DMS 273 (cell line): ENCODE results near the gene MED26.
A peak's percentile ranks its signal among the peaks of the same experiment; 100 is the strongest.

Experiments
- DNase-seq: peaks from one replicate; lab custom pipeline; 2025; ENCODE audit not compliant: unreplicated experiment; lab: John Stamatoyannopoulos, UW

Gene MED26

GRCh38 chr19:16542045-16542909 lies 85.7 kb downstream of the MED26 start, which contains the start of gene CHERP:
Gene CHERP, minus strand, starts transcription at chr19:16542437. Its CDS starts 59 bp downstream, at chr19:16542378.
- DNase-seq, result peak; percentile 98

GRCh38 chr19:16541526-16542044 lies 86.4 kb downstream of the MED26 start:
- DNase-seq, result peak; percentile 60

GRCh38 chr19:16540948-16541347 lies 87.1 kb downstream of the MED26 start:
- no peak for DNase-seq

- DNase-seq, result no peak
Observed at GRCh38 chr19:16537111-16537510, 90.9 kb downstream of the MED26 start.

GRCh38 chr19:16536130-16536529 lies 91.9 kb downstream of the MED26 start:
- no peak for DNase-seq

- no peak for DNase-seq
Observed at GRCh38 chr19:16535381-16535780, 92.6 kb downstream of the MED26 start.

GRCh38 chr19:16532440-16533234 lies 95.4 kb downstream of the MED26 start:
- DNase-seq, result no peak

- DNase-seq, result no peak
Observed at GRCh38 chr19:16531380-16531669, 96.7 kb downstream of the MED26 start.

GRCh38 chr19:16530540-16531379 lies 97.2 kb downstream of the MED26 start:
- DNase-seq, result no peak

- no peak for DNase-seq
Observed at GRCh38 chr19:16529466-16530144, 98.4 kb downstream of the MED26 start.

GRCh38 chr19:16527971-16528521 lies 100.0 kb downstream of the MED26 start:
- DNase-seq, result peak; percentile 55

- no peak for DNase-seq
Observed at GRCh38 chr19:16527334-16527935, 100.6 kb downstream of the MED26 start.

- no peak for DNase-seq
Observed at GRCh38 chr19:16525751-16526481, 102.1 kb downstream of the MED26 start.

GRCh38 chr19:16524991-16525734 lies 102.8 kb downstream of the MED26 start:
- DNase-seq, result no peak
